ENCODE measurements around the gene ARL3.
"Not testable (repeated sequence)": the region's sequence is repeated elsewhere in the genome, so short reads cannot be mapped to it uniquely, and the experiment has no call there.

GRCh38 chr10:102667411-102667810, 46.8 kb downstream of the ARL3 start:
- TF ChIP-seq CTCF (IDR thresholded peaks at IDR 0.05; ENCODE audit: low read depth, low read length, poor library complexity, severe bottlenecking); EZH2phosphoT487 (IDR thresholded peaks at IDR 0.05; ENCODE audit: borderline replicate concordance, low read length): not testable (repeated sequence)
